ENCODE results near the gene SZT2. TPM values are rescaled to one million over a fixed set of nuclear protein-coding genes. Genes with fewer than 3 reads are reported as not detected.

Gene SZT2
- total RNA-seq, 1 experiment from 2014 or later = 29.0 TPM

DNA sequence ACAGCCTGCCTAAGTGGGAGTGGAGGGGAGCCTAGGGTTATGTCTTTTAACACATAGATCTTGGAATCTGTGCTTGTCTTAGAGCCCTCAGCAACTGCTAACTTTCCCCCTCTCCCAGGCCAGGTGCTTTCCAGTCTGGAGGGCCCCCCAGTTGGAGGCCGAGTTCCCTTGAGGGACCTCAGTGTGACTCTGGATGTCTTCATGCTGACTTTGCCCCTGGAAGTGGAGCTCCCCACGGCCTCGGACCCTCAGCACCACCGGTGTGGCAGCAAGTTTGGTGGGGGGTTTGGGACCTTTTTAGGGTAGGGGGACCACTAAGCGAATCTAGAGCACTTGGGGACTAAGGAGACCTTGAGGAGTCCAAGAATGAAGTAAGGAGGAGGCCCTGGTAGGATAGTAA is 41.1 kb downstream of the SZT2 start:
- TF ChIP-seq, protein P1, sequence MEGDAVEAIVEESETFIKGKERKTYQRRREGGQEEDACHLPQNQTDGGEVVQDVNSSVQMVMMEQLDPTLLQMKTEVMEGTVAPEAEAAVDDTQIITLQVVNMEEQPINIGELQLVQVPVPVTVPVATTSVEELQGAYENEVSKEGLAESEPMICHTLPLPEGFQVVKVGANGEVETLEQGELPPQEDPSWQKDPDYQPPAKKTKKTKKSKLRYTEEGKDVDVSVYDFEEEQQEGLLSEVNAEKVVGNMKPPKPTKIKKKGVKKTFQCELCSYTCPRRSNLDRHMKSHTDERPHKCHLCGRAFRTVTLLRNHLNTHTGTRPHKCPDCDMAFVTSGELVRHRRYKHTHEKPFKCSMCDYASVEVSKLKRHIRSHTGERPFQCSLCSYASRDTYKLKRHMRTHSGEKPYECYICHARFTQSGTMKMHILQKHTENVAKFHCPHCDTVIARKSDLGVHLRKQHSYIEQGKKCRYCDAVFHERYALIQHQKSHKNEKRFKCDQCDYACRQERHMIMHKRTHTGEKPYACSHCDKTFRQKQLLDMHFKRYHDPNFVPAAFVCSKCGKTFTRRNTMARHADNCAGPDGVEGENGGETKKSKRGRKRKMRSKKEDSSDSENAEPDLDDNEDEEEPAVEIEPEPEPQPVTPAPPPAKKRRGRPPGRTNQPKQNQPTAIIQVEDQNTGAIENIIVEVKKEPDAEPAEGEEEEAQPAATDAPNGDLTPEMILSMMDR (IDR thresholded peaks at IDR 0.05; ENCODE audit: insufficient read depth in 1 of 2, low read depth in 1 of 2, low read length in 1 of 2, severe bottlenecking in 1 of 2, unreplicated experiment in 1 of 2) = no peak
- no peak for DNase-seq
- H3K4me1 ChIP-seq = no peaks in the 10 kb centered on the region
- H3K9me3 ChIP-seq = no peaks in the 10 kb centered on the region
- ChIA-PET POLR2A (no interaction called here), CTCF (no interaction called here)
- no peak overlapping the region for H3K4me3 ChIP-seq (ENCODE audit: low read depth, low read length)
- no TSS peak for BruUV-seq (replicated peaks)
- Mint-ChIP-seq H3K4me3 (ENCODE audit: unreplicated experiment) (no peak overlapping the region), H3K27me3 (ENCODE audit: insufficient read depth, unreplicated experiment) (no peaks in the 10 kb centered on the region), H3K36me3 (ENCODE audit: insufficient read depth, unreplicated experiment) (peaks cover 18% of the 10 kb centered on the region), H3K9me3 (ENCODE audit: unreplicated experiment) (no peaks in the 10 kb centered on the region), H3K27ac (ENCODE audit: unreplicated experiment) (no peak overlapping the region), H3K4me1 (ENCODE audit: low read depth, unreplicated experiment) (no peaks in the 10 kb centered on the region)
- peaks cover 2% of the 10 kb centered on the region; the same call in 1 of the 2 replicates for H3K36me3 ChIP-seq (ENCODE audit: control insufficient read depth, insufficient read depth, low read length)
- intact Hi-C loops (cut with micrococcal nuclease; ENCODE audit: unreplicated experiment) = no loop called here
- H3K27me3 ChIP-seq (replicated peaks; ENCODE audit: control insufficient read depth, insufficient read depth, low read length) = no peaks in the 10 kb centered on the region

DNA sequence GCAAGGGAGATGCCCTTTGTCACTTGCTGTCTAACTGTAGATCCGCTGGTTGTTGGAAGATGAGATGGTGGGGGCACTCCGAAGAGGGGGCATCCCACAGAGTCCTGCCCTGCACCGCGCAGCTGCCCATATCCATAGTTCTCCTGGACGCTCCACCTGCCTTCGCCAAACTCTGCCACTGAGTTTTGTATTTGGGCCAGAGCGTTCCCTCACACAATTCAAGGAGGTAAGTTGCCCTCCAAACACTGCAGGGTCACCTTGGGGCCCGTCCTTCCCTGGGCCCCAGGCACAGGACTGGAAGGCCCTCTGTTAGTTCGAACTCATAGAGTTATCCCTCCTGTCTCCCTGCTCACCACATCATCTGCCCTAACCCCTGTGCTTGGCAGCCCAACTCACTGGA is 42.0 kb downstream of the SZT2 start:
- ChIA-PET POLR2A (no interaction called here), CTCF (no interaction called here)
- no peak overlapping the region for H3K4me3 Mint-ChIP-seq (ENCODE audit: unreplicated experiment)
- peaks cover 18% of the 10 kb centered on the region for H3K36me3 Mint-ChIP-seq (ENCODE audit: insufficient read depth, unreplicated experiment)
- H3K9me3 Mint-ChIP-seq (ENCODE audit: unreplicated experiment) = no peaks in the 10 kb centered on the region
- Histone ChIP-seq H3K4me1 (no peaks in the 10 kb centered on the region), H3K36me3 (ENCODE audit: control insufficient read depth, insufficient read depth, low read length) (peaks cover 2% of the 10 kb centered on the region; the same call in 1 of the 2 replicates), H3K27me3 (replicated peaks; ENCODE audit: control insufficient read depth, insufficient read depth, low read length) (no peaks in the 10 kb centered on the region), H3K9me3 (no peaks in the 10 kb centered on the region), H3K4me3 (ENCODE audit: low read depth, low read length) (no peak overlapping the region)
- BruUV-seq (replicated peaks) = no TSS peak
- intact Hi-C loops (cut with micrococcal nuclease; ENCODE audit: unreplicated experiment) = no loop called here
- H3K27ac Mint-ChIP-seq (ENCODE audit: unreplicated experiment) = no peak overlapping the region
- no peaks in the 10 kb centered on the region for H3K27me3 Mint-ChIP-seq (ENCODE audit: insufficient read depth, unreplicated experiment)
- no peaks in the 10 kb centered on the region for H3K4me1 Mint-ChIP-seq (ENCODE audit: low read depth, unreplicated experiment)
- TF ChIP-seq, protein P1 (IDR thresholded peaks at IDR 0.05; ENCODE audit: insufficient read depth in 1 of 2, low read depth in 1 of 2, low read length in 1 of 2, severe bottlenecking in 1 of 2, unreplicated experiment in 1 of 2) = no peak
- DNase-seq = no peak

DNA sequence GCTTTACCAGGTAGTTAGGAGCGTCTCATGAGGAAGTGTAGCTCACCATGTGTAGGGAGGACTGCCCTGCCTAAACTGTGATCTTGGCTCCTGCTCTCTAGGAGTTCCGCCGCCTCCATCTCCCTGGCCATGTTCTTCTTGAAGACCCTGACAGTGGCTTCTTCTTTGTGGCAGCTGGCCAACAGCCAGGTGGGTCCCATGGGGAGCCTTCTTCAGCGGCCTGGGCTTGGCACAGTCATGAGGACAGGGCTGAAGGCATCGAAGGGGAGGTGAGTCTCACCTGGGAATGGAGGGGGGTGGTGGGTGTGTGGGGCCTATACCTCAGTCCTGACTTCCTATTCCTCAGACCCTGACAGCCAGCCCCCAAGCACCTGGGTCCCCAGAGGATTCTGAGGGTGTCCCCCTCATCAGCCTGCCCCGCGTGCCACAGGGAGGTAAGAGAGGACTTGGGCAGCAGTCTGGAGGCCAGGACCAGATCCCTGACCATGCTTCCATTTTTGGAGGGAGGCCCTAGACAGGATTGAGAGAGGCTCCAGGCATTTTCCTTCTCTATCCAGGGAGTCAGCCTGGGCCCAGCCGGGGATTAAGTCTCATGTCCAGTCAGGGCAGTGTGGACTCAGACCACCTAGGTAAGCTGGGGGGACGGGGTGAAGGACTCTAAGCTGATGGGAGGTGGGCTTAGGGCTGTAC is 42.6 kb downstream of the SZT2 start:
- DNase-seq = no peak
- peaks cover 2% of the 10 kb centered on the region; the same call in 1 of the 2 replicates for H3K36me3 ChIP-seq (ENCODE audit: control insufficient read depth, insufficient read depth, low read length)
- Mint-ChIP-seq H3K36me3 (ENCODE audit: insufficient read depth, unreplicated experiment) (peaks cover 18% of the 10 kb centered on the region), H3K4me1 (ENCODE audit: low read depth, unreplicated experiment) (no peaks in the 10 kb centered on the region), H3K27ac (ENCODE audit: unreplicated experiment) (no peak overlapping the region), H3K9me3 (ENCODE audit: unreplicated experiment) (no peaks in the 10 kb centered on the region), H3K27me3 (ENCODE audit: insufficient read depth, unreplicated experiment) (no peaks in the 10 kb centered on the region), H3K4me3 (ENCODE audit: unreplicated experiment) (no peak overlapping the region)
- TF ChIP-seq, protein P1 (IDR thresholded peaks at IDR 0.05; ENCODE audit: insufficient read depth in 1 of 2, low read depth in 1 of 2, low read length in 1 of 2, severe bottlenecking in 1 of 2, unreplicated experiment in 1 of 2) = no peak
- H3K4me3 ChIP-seq (ENCODE audit: low read depth, low read length) = no peak overlapping the region
- no peaks in the 10 kb centered on the region for H3K4me1 ChIP-seq
- H3K27me3 ChIP-seq (replicated peaks; ENCODE audit: control insufficient read depth, insufficient read depth, low read length) = no peaks in the 10 kb centered on the region
- ChIA-PET CTCF (no interaction called here), POLR2A (no interaction called here)
- BruUV-seq (replicated peaks) = no TSS peak
- H3K9me3 ChIP-seq = no peaks in the 10 kb centered on the region
- intact Hi-C loops (cut with micrococcal nuclease; ENCODE audit: unreplicated experiment) = no loop called here

Data from Caco-2 (cell line).